ENCODE results near the gene COG3.

Gene COG3

DNA sequence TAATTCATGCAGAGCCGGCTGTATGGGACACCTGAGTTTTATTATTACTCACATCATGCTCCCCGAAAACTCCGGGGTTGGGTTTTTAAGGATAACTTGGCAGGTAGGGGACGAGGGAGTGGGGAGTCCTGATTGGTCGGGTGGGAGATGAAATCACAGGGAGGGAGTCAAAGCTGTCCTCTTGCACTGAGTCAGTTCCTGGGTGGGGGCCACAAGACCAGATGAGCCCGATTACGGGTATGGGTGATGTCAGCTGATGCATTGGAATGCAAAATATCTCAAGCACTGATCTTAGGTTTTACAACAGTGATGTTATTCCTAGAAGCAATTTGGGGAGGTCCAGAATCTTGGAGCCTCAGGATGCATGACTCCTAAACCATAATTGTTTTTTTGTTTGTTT, 18.6 kb upstream of the COG3 start:
- DNase-seq (ENCODE audit: low read depth), result no peak

DNA sequence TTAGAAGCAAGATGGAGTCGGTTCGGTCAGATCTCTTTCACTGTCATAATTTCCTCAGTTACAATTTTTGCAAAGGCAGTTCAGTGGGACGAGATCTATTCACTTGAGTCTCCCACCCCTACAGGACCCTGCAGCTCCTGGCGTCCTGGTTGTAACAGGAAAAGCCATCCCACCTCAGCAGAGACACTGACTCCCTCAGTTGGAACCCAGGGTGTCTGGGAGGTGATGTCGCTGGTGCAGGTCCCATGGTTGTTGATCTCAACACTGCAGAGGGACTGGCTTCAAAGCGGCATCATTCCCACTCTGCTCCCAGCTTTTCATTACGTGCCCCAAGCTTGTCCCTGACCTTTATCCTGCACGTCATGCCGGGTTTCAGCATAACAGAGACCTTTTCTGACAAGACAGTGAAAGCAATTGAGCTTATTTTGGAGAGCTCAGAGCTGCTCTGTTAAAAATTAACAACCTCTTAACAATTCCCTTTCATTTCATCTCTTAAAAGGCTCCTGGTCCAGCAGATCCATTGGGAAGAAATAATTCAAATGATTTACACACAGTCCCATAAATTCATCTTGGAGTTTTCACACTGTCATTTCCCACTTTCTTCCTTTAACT, 17.6 kb upstream of the COG3 start:
- no peak for DNase-seq (ENCODE audit: low read depth)

DNA sequence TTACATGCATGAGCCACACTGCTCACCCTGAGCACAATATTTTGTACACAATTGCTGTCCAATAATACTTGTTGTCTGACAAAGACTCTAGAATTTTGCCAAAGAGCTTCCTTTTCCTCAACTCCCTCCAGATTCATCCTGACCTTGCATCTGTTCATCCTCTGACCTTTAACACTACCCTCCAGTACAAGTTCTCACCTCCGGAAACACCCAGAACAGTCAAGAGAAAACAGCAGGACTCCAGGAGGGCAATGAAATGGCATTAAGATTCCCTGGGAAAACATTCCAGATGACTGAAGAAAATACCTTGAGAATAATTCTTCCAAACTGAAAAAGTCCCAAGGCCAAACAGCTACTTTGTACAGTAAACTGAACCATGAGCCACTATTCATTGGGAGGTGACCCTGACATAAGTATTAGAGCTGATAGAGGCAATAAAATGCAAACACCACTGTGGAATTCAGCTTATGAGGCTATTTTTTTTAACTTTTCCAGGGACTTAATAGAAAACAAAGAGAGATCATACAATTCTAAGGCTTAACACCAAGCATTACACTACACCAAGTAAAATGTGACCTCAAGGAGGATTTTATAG, 15.7 kb upstream of the COG3 start:
- no peak for DNase-seq (ENCODE audit: low read depth)

DNA sequence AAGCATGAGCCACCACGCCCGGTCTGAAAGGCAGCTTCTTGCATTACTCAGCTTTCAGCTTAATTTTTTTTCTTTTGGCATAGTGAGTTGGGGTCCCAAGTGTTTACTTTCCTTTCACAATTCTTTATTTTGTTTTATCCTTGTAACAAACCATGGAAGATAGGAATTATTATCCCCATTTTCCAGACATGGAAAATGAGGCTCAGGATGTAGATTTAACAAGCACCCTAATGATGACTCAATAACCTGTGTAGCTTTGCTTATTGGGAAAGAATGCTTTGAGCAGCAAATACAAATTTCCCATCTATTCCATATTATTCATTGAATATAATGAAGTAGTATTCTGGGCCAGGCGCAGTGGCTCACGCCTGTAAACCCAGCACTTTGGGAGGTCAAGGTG, 13.5 kb upstream of the COG3 start:
- DNase-seq (ENCODE audit: low read depth), result no peak

DNA sequence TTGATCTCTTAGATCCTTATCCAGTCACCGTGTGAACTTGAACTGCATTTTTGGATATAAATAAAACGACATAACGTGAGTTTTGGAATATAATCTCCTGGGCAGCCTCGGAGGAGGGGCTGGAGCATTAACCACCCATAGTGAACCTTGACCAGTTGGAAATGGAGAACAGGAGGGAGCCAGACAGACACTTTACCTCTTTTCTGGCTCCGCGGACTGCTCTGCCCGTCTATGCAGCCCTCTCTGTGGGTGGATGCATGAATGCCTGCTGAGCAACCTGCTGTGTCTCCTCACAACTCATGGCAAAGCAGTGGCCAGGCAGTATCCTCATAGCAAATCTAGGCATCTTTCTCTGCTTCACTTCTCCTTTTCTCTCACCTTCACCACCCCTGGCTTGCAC, 10.5 kb upstream of the COG3 start:
- no peak for DNase-seq (ENCODE audit: low read depth)

DNA sequence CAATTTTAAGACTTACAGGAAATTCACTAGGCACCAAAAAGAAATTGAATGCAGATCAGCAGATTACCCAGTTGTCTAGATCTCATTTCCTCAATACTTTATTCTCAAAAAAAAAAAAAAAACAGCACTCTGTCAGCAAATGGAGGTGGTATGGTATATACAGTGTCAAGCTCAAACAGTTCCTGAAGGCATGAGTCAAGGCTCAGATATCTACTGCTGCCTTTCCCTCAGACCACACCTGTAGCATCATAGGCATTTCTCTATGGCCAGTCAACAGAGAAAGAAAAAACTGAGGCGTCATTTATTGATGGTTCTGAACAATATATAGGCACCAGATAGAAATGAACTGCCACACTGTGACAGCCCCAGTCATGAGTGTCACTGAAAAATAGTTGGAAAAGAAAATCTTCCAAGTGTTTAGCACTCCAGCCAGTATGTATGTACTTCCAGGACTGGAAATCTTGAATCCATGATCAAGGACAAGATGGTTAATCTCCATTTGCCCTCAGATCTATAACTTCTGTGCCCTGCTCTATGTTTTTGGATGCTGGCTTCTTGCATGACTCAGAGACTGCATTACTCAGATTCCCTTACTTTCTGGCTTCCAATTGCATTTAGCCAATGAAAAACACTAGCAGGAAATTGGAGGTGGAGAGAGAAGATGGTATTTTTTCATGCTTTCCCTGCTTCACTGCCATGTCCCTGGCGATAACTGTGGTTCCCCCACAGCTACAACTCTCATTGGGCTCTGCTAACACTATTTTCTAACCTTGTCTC, 8.4 kb upstream of the COG3 start:
- no peak for DNase-seq (ENCODE audit: low read depth)

DNA sequence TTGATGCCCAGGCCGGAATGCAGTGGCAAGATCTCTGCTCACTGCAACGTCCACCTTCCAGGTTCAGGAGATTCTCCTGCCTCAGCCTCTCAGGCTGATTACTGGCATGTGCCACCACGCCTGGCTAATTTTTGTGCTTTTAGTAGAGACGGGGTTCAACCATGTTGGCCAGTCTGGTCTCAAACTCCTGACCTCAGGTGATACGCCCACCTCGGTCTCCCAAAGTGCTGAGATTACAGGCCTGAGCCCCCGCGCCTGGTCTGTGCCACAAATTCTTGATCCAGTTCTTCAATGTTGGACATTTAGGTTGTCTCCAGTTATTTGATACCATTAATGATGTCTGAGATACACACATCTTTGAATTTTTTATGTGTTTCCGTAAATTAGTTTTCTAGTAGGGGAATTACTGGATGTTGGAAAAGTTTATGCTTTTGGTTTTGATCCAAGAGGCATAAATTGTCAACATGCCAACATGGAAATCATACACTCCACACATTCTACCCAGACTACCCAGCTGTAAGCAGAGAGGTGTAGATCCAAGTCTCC, 525 bp upstream of the COG3 start:
- no peak for DNase-seq (ENCODE audit: low read depth)

DNA sequence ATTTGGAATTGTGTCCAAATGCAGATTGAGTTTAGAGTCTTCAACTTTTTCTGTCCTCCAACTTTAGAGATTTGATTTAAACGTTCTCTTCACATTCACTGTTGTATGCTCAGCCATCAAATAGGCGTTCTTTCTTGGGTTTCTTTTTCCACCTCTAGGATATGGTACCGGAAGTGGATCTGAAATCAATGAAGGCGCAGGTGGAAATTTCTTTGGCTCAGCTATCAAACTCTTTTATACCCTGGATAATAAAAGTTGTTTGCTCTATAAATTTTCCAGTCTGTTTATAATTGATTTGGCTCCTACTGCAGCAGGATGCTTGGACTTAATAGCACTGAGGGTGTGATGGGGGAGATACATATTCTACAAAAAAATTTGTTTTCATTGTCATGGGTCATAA, 1.6 kb downstream of the COG3 start:
- no peak for DNase-seq (ENCODE audit: low read depth)

DNA sequence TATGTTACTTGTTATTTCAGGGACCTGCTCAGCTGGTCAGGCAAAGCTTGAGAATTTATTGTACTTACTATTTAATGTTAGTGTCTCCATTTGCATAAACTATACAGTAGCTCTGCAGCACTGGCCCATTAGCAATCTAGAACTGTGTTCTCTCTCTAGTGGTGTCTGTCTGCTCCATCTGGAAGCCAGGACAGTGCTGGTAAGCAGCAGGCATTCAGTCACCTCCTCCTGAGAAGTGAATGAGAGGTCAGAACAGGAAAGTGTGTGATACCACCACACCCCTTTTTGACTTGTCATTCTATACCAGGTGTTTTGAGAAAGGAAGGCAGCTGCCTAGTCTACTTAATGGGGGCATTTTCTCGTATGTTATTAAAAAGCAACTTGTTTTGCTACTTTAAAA, 3.9 kb downstream of the COG3 start:
- no peak for DNase-seq (ENCODE audit: low read depth)

DNA sequence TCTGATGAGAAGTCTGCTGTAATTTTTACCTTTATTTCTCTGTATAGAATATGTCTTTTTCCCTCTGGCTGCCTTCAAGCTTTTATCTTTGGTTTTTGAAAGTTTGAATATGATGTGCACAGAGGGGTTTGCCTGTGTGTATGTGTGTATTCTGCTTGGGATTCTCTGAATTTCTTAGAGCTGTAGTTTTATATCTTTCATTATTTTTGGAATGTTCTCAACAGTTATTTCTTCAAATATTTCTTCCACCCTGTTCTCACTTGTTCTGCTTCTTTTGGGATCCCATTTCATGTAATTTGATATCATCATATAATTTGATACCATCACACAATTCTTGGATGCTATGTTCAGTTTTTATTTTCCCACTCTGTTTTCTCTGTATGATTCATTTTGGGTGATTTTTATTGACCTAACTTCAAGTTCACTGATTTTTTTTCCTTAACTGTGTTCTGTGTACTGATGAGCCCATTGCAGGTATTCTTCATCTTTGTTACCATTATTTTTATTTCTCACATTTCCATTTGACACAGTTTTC, 7.5 kb downstream of the COG3 start:
- no peak for DNase-seq (ENCODE audit: low read depth)

DNA sequence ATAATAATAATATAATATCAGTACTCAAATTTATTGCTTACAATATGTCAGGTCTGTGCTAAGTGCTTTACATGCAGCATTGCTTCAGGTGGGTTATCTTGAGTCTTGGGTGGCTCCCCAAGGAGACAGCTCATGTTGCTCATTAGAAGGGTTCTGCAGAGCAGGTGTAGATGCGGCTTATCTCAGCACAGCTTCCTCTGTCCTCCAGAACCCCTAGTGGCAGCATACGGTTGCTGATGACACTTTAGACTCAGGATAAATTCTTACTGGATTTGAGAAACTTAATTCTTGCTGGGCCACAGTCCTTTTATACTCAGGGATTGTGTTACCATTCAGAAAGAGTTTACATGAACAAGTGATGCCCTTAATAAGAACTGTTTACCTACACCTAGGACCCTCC, 8.9 kb downstream of the COG3 start:
- no peak for DNase-seq (ENCODE audit: low read depth)

DNA sequence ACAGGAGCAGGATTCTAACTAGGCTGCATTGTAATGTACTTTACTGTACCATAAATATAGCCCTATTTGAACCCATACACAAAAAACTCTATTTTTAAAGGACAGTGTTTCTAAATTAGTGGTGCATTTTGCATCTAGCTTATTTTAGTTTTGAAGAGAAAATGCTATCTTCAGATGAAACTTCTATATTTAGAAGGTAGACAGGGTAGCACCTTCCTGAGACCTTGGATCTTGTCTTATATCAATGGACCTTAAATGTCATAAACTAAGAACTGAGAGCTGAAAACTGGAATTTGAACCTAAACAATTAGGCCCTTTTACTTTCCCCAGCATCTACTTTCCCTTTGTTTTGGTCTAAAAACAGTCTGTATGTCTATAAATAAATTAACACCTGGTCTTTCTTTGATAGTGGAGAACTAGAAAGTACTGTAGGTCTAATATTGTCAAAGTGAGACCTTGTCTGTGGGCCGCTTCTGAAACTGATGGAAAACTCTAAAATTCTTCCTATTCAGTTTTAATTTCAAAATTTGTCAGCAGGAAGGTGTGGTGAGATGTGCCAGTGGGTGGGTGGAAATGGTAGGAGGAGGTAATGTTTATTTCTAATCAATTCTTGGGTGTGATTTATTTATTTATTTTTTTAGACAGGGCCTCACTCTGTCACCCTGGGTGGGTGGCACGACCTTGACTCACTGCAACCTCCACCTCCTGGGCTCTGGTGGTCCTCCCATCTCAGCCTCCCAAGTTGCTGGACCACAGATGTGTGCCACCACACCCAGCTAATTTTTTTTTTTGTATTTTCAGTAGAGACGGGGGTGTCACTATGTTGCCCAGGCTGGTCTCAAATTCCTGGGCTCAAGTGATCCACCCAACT, 10.1 kb downstream of the COG3 start:
- DNase-seq (ENCODE audit: low read depth), result no peak

DNA sequence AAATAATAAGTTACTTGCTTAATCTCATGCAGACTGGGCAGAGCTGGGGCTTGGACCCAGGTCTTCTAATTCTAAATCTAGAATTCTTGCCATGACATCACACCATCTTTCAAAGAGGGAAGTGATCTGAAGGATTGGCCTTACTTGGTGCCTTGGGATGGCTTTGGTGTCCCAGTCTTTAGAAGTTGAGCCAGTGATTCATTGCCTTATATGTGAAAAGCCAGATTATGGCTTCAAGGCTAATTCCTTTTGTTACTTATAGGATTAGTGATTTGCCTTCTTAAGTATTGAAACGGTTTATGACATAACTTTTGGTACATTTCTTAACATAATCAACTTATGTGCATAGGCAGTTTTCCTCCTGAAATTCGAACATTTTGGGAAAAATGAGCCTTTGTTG, 14.9 kb downstream of the COG3 start:
- DNase-seq (ENCODE audit: low read depth), result no peak

DNA sequence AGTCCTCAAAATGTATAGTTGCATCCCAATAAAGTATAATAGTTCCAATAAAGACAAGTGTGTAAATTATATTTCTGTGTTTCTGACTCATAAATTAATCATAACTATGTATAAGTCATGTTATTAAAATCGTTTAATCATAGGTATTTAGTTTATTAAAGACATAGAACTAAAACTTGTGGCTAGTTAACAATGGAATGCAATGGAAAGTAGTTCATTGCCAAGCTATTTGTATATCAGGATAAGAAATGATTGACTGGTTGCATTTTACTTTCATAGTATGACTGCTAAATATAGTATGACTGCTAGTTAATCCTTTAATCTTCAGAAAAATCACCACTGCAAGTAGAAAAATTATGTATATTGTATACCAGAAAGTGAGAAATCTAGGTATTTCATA, 16.9 kb downstream of the COG3 start:
- no peak for DNase-seq (ENCODE audit: low read depth)

DNA sequence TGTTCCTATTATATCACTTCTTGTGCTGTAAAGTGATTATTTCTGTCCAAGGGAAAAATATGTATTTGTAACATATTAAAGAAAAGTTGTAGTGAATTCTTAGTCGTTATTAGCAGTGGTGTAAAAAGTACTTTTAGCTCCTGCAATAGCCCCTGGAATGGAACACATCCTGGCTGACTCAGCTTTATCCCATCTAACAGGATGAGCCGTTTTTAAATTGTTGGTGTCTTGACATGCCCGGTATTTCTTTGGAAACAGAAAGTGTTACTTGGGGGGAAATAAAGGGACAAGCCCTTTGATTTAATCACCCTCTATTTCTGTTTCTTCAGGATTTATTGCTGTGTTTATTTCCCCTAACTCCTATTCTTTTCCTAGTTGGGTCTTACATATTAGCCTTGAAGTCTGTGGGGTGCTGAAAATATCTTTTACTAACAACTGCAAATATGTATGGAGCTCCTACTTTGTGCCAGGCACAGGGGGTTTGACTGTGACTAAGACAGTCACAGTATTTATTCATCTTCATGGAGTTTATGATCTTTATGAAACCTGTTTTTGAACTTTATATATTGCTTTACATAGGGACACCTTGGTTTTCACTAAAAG, 17.9 kb downstream of the COG3 start:
- no peak for DNase-seq (ENCODE audit: low read depth)

DNA sequence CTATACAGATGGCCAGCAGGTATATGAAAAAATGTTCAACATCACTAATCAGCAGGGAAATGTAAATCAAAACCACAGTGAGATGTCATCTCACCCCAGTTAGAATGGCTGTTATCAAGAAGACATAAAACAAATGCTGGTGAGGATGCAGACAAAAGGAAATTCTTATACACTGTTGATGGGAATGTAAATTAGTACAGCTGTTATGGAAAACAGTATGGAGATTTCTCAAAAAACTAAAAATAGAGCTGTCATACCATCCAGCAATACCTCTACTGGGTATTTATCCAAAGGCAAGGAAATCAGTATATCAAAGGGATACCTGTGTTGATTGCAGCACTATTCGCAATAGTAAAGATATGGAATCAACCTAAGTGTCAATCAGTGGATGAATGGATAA, 22.9 kb downstream of the COG3 start:
- no peak for DNase-seq (ENCODE audit: low read depth)

DNA sequence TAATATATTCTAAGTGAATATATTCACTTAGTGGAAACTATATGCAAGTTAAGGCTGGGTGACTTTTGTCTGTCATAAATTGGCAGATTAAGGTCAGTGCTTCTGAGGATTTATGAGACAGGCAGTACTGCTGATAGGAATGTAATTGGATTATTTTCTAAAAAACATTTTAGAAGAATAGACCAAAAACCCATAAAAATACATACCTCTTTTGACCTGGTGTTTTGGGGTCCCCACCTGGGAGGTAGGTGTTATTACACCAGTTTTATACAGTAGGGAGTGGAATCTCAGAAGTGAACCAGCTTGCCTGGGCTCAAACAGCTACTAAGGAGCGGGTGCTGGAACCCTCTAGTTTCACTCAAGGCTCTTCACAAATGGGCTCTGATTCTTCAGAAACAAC, 25.3 kb downstream of the COG3 start:
- DNase-seq (ENCODE audit: low read depth), result no peak

DNA sequence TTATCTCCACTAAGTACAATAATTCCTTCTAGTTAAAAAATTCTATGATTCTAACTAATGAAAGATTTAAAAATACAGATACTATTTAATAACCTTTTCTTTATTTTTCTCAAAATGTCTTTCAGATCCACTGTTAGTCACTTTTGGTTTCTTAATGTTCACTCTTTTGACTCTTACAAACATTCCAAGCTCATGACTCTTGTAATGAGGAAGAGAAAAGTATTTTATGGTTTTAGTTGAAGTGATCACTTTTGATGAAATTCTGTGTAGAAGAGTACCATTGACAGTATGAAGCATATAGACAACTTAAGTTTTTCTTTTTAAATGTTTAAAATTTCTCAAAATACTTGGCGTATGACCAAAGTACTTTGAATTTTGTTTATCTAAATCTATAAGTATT, 27.8 kb downstream of the COG3 start:
- no peak for DNase-seq (ENCODE audit: low read depth)

DNA sequence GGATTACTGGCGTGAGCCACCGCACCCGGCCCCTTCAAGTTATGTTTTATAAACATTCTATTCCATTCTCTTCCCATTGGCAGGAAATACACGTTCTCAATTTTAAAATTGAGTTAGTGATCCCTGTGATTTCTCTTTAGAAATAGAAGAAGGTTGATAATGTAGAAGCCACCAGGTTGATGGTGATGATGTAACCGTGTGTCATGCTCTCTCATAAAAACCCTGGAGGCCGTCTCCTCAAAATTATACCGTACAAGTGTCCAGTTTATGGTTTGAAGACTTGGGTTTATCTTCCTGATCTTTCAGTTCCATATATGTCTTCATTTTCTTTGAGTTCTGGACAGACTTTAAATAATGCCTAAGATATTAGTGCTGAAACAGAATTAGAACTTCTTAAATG, 32.2 kb downstream of the COG3 start:
- no peak for DNase-seq (ENCODE audit: low read depth)

DNA sequence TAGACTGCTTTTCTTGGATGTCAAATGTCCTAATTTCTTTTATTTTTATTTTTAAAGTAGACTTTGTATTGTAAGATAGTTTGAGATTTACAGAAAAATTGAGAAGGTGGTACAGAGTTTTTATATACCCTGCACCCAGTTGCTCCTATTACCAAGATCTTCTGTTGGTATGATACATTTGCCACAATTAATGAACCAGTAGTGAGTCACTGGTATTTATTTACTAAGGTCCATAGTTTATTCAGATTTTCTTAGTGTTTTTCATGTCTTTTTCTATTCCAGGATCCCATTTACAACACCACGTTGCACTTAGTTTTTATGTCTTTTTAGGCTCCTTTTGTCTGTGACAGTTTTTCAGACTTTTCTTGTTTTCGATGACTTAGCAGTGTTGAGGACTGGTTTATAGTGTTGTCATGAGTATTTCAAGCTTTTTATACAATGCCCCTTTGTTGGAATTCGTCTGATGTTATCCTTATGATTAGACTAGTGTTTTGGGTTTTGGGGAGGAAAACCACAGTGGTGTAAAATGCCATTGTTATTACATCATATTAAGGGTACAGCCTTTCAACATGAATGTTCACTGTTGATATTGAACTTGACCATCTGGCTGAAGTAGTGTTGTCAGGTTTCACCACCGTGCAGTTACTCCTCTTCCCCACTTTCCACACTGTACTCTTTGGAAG, 35.9 kb downstream of the COG3 start:
- DNase-seq (ENCODE audit: low read depth), result no peak

DNA sequence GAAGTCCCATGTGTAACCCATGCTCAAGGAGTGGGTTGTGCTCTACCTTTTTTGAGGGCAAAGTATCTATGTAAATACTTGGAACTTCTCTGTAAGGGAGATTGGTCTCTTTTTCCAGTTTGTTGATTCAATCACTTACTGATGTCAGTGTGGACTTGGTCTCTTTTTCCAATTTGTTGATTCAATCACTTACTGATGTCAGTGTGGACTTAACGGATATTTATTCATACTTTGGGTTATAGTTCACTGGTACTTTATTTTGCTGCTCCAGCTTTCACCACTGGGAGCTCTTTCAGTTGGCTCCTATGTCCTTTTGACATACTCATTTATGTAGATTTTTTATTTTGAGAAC, 36.4 kb downstream of the COG3 start:
- DNase-seq (ENCODE audit: low read depth), result no peak
